GM23338 (cell line): Measurements from ENCODE around the gene GUCY1B1. TPM values are rescaled to one million over a fixed set of nuclear protein-coding genes. Genes with fewer than 3 reads are reported as not detected.

Experiments used
- ATAC-seq: fragments of 200-7000 bp; cut with Tn5 transposase; 3 replicates; pipeline ENCODE4 v1.9.1; 2020
- DNase-seq: peaks from one replicate; pipeline ENCODE4 v3.0.0-alpha.2; 2015; ENCODE audit warnings: low spot score
- H2AFZ ChIP-seq: fragments of 200-600 bp; sonication (generic); 2 replicates; pipeline ENCODE4 v1.8.0; 2016; ENCODE audit warnings: antibody characterized with exemption, mild to moderate bottlenecking, moderate library complexity
- H3F3A ChIP-seq: fragments of 200-600 bp; sonication (generic); replicated peaks from 2 replicates; pipeline ENCODE4 v1.8.0; 2017; ENCODE audit warnings: antibody characterized with exemption, mixed run types, low read depth
- H3K27ac ChIP-seq: fragments of 200-600 bp; sonication (generic); 2 replicates; pipeline ENCODE4 v1.6.1; 2016; ENCODE audit warnings: low read depth
- H3K27me3 ChIP-seq: fragments of 200-600 bp; sonication (generic); 2 replicates; pipeline ENCODE4 v1.8.0; 2016; ENCODE audit warnings: mild to moderate bottlenecking, mixed run types, moderate library complexity; ENCODE audit not compliant: insufficient read depth
- H3K36me3 ChIP-seq: fragments of 200-600 bp; sonication (generic); 2 replicates; pipeline ENCODE4 v1.8.0; 2016; ENCODE audit warnings: mild to moderate bottlenecking; ENCODE audit not compliant: insufficient read depth
- H3K4me1 ChIP-seq: fragments of 200-600 bp; sonication (generic); 2 replicates; pipeline ENCODE4 v1.8.0; 2016; ENCODE audit warnings: mild to moderate bottlenecking, moderate library complexity; ENCODE audit not compliant: insufficient read depth
- H3K4me2 ChIP-seq: fragments of 200-600 bp; sonication (generic); 2 replicates; pipeline ENCODE4 v1.7.1; 2017; ENCODE audit warnings: mixed run types
- H3K4me3 ChIP-seq: fragments of 200-600 bp; sonication (generic); 2 replicates; pipeline ENCODE4 v1.6.1; 2016; ENCODE audit warnings: mixed run types
- H3K79me2 ChIP-seq: fragments of 200-600 bp; sonication (generic); replicated peaks from 2 replicates; pipeline ENCODE4 v1.8.0; 2017; ENCODE audit warnings: mild to moderate bottlenecking; ENCODE audit not compliant: insufficient read depth
- H3K9me2 ChIP-seq: fragments of 200-600 bp; sonication (generic); 2 replicates; pipeline ENCODE4 v1.8.0; 2017; ENCODE audit not compliant: insufficient read depth
- H4K20me1 ChIP-seq: fragments of 200-600 bp; sonication (generic); replicated peaks from 2 replicates; pipeline ENCODE4 v1.8.0; 2017; ENCODE audit warnings: mild to moderate bottlenecking; ENCODE audit not compliant: insufficient read depth
- H3K27ac Mint-ChIP-seq: 2 replicates; pipeline ENCODE4 v1.8.0; 2020; ENCODE audit warnings: inconsistent platforms, mild to moderate bottlenecking, moderate library complexity, mixed read lengths
- H3K27me3 Mint-ChIP-seq: 3 replicates; pipeline ENCODE4 v1.8.0; 2022; ENCODE audit warnings: low read depth, mild to moderate bottlenecking, moderate library complexity, mixed read lengths, inconsistent platforms; ENCODE audit not compliant: insufficient read depth, poor library complexity
- H3K36me3 Mint-ChIP-seq: 3 replicates; pipeline ENCODE4 v1.8.0; 2021; ENCODE audit warnings: low read depth, mild to moderate bottlenecking, inconsistent platforms, moderate library complexity, mixed read lengths
- H3K4me1 Mint-ChIP-seq: 3 replicates; pipeline ENCODE4 v1.8.0; 2020; ENCODE audit warnings: mild to moderate bottlenecking, inconsistent platforms, mixed read lengths
- H3K4me3 Mint-ChIP-seq: 3 replicates; pipeline ENCODE4 v1.8.0; 2021; ENCODE audit warnings: moderate library complexity, mild to moderate bottlenecking, inconsistent platforms, mixed read lengths
- H3K9me3 Mint-ChIP-seq: 3 replicates; pipeline ENCODE4 v1.8.0; 2020; ENCODE audit warnings: moderate library complexity, mild to moderate bottlenecking, inconsistent platforms, mixed read lengths
- CREB1 ChIP-seq: fragments of 250-450 bp; sonication (Bioruptor Pico); IDR thresholded peaks from 2 replicates; pipeline ENCODE4 v1.5.0; 2020; ENCODE audit warnings: low read depth, mild to moderate bottlenecking, moderate library complexity
- EZH2 ChIP-seq: fragments of 200-600 bp; sonication (generic); IDR thresholded peaks from one replicate; pipeline ENCODE4 v1.8.0; 2017; ENCODE audit warnings: antibody characterized with exemption, mild to moderate bottlenecking, low read depth; ENCODE audit not compliant: unreplicated experiment
- EZH2phosphoT487 ChIP-seq: fragments of 200-600 bp; sonication (generic); IDR thresholded peaks from one replicate; pipeline ENCODE4 v1.8.1; 2018; ENCODE audit warnings: antibody characterized with exemption; ENCODE audit not compliant: unreplicated experiment
- JUNB ChIP-seq: IDR thresholded peaks from one replicate; pipeline ENCODE4 v1.6.1; 2016; ENCODE audit warnings: antibody characterized with exemption; ENCODE audit not compliant: unreplicated experiment
- NANOG ChIP-seq: IDR thresholded peaks from 2 replicates; pipeline ENCODE4 v1.6.1; 2016; ENCODE audit warnings: antibody characterized with exemption, borderline replicate concordance
- POLR2AphosphoS5 ChIP-seq: IDR thresholded peaks from 2 replicates; pipeline ENCODE4 v1.6.1; 2016; ENCODE audit warnings: antibody characterized with exemption, low read depth
- STAT1 ChIP-seq: IDR thresholded peaks from one replicate; pipeline ENCODE4 v1.6.1; 2016; ENCODE audit warnings: antibody characterized with exemption; ENCODE audit not compliant: unreplicated experiment
- ZNF114 ChIP-seq: fragments of 250-450 bp; sonication (Bioruptor Pico); IDR thresholded peaks from 2 replicates; pipeline ENCODE4 v1.5.0; 2020; ENCODE audit warnings: mild to moderate bottlenecking, moderate library complexity
- ZNF331 ChIP-seq: fragments of 250-450 bp; sonication (Bioruptor Pico); IDR thresholded peaks from 2 replicates; pipeline ENCODE4 v1.5.0; 2020; ENCODE audit warnings: low read depth, mild to moderate bottlenecking, moderate library complexity
- polyA plus RNA-seq: library from polyadenylated mRNA; unstranded; fragments of >200 nt; fragmentation: Nextera tagmentation; extraction: Ambion mirVana; gene quantifications from 2 replicates; pipeline ENCODE4 v1.2.1, GENCODE V29; 2016
- total RNA-seq: library from RNA; depleted of rRNA; stranded (reverse); fragments of >200 nt; shearing (Covaris generic); gene quantifications from 2 replicates; pipeline ENCODE4 v1.2.3, GENCODE V29; 2014
- TF ChIP-seq, protein P1 (sequence below): fragments of 250-450 bp; sonication (Bioruptor Pico); IDR thresholded peaks from 2 replicates; pipeline ENCODE4 v1.5.0; 2020; ENCODE audit warnings: mild to moderate bottlenecking, moderate library complexity
- TF ChIP-seq, protein P2 (sequence below): IDR thresholded peaks from 2 replicates; pipeline ENCODE4 v1.6.1; 2016; ENCODE audit warnings: antibody characterized with exemption
- TF ChIP-seq, protein P3 (sequence below): IDR thresholded peaks from one replicate; pipeline ENCODE4 v1.6.1; 2018; ENCODE audit warnings: antibody characterized with exemption; ENCODE audit not compliant: unreplicated experiment
- TF ChIP-seq, protein P4 (sequence below), 2 experiments: fragments of 200-600 bp in 1 of 2; sonication (generic) in 1 of 2; conservative IDR thresholded peaks; 2 replicates each; pipeline versions ENCODE4 v1.5.1 to v1.6.1; 2016 to 2017; ENCODE audit warnings: antibody characterized with exemption in 2 of 2, low read depth in 2 of 2, mild to moderate bottlenecking in 2 of 2, moderate library complexity in 1 of 2

The GUCY1B1 gene
- total and polyA plus RNA-seq, 2 experiments from 2014 or later: 2.6 to 4.3 TPM

DNA sequence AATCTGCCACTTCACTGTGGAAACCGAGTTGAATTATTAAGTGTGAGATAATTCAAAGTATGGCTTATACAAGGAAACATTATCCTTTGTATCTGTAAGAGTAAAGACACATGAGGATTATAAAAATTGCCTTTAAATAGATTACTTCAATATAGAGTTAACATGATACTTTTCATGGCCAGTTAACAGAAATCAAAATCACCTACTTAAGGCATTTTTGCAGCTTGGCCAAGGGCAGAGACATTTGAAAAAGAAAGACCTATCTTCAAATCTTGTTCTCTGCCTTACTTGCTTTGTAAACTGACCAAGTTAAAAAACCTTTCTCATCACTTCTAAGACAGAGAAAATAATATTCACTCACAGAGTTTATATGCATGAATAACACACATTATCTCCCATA, 44.9 kb upstream of the GUCY1B1 start:
- DNase-seq (no peak), ATAC-seq (no peak)
- H3K4me3 Mint-ChIP-seq: no peak overlapping the region
- no peaks in the 10 kb centered on the region for H4K20me1 ChIP-seq
- peaks cover 5% of the 10 kb centered on the region for H3K9me2 ChIP-seq
- no peaks in the 10 kb centered on the region for H3K36me3 Mint-ChIP-seq
- H3K27ac Mint-ChIP-seq: no peak overlapping the region
- no peak for TF ChIP-seq ZNF331 (CRISPR knock-in tag)
- no peak for TF ChIP-seq EZH2
- TF ChIP-seq, protein P1, sequence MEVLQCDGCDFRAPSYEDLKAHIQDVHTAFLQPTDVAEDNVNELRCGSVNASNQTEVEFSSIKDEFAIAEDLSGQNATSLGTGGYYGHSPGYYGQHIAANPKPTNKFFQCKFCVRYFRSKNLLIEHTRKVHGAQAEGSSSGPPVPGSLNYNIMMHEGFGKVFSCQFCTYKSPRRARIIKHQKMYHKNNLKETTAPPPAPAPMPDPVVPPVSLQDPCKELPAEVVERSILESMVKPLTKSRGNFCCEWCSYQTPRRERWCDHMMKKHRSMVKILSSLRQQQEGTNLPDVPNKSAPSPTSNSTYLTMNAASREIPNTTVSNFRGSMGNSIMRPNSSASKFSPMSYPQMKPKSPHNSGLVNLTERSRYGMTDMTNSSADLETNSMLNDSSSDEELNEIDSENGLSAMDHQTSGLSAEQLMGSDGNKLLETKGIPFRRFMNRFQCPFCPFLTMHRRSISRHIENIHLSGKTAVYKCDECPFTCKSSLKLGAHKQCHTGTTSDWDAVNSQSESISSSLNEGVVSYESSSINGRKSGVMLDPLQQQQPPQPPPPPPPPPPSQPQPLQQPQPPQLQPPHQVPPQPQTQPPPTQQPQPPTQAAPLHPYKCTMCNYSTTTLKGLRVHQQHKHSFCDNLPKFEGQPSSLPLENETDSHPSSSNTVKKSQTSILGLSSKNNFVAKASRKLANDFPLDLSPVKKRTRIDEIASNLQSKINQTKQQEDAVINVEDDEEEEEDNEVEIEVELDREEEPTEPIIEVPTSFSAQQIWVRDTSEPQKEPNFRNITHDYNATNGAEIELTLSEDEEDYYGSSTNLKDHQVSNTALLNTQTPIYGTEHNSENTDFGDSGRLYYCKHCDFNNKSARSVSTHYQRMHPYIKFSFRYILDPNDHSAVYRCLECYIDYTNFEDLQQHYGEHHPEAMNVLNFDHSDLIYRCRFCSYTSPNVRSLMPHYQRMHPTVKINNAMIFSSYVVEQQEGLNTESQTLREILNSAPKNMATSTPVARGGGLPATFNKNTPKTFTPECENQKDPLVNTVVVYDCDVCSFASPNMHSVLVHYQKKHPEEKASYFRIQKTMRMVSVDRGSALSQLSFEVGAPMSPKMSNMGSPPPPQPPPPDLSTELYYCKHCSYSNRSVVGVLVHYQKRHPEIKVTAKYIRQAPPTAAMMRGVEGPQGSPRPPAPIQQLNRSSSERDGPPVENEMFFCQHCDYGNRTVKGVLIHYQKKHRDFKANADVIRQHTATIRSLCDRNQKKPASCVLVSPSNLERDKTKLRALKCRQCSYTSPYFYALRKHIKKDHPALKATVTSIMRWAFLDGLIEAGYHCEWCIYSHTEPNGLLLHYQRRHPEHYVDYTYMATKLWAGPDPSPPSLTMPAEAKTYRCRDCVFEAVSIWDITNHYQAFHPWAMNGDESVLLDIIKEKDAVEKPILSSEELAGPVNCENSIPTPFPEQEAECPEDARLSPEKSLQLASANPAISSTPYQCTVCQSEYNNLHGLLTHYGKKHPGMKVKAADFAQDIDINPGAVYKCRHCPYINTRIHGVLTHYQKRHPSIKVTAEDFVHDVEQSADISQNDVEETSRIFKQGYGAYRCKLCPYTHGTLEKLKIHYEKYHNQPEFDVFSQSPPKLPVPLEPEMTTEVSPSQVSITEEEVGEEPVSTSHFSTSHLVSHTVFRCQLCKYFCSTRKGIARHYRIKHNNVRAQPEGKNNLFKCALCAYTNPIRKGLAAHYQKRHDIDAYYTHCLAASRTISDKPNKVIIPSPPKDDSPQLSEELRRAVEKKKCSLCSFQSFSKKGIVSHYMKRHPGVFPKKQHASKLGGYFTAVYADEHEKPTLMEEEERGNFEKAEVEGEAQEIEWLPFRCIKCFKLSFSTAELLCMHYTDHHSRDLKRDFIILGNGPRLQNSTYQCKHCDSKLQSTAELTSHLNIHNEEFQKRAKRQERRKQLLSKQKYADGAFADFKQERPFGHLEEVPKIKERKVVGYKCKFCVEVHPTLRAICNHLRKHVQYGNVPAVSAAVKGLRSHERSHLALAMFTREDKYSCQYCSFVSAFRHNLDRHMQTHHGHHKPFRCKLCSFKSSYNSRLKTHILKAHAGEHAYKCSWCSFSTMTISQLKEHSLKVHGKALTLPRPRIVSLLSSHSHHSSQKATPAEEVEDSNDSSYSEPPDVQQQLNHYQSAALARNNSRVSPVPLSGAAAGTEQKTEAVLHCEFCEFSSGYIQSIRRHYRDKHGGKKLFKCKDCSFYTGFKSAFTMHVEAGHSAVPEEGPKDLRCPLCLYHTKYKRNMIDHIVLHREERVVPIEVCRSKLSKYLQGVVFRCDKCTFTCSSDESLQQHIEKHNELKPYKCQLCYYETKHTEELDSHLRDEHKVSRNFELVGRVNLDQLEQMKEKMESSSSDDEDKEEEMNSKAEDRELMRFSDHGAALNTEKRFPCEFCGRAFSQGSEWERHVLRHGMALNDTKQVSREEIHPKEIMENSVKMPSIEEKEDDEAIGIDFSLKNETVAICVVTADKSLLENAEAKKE: no peak
- no peak for TF ChIP-seq CREB1 (CRISPR knock-in tag)
- TF ChIP-seq NANOG: no peak
- TF ChIP-seq, protein P2, sequence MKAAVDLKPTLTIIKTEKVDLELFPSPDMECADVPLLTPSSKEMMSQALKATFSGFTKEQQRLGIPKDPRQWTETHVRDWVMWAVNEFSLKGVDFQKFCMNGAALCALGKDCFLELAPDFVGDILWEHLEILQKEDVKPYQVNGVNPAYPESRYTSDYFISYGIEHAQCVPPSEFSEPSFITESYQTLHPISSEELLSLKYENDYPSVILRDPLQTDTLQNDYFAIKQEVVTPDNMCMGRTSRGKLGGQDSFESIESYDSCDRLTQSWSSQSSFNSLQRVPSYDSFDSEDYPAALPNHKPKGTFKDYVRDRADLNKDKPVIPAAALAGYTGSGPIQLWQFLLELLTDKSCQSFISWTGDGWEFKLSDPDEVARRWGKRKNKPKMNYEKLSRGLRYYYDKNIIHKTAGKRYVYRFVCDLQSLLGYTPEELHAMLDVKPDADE: no peak
- TF ChIP-seq, protein P3, sequence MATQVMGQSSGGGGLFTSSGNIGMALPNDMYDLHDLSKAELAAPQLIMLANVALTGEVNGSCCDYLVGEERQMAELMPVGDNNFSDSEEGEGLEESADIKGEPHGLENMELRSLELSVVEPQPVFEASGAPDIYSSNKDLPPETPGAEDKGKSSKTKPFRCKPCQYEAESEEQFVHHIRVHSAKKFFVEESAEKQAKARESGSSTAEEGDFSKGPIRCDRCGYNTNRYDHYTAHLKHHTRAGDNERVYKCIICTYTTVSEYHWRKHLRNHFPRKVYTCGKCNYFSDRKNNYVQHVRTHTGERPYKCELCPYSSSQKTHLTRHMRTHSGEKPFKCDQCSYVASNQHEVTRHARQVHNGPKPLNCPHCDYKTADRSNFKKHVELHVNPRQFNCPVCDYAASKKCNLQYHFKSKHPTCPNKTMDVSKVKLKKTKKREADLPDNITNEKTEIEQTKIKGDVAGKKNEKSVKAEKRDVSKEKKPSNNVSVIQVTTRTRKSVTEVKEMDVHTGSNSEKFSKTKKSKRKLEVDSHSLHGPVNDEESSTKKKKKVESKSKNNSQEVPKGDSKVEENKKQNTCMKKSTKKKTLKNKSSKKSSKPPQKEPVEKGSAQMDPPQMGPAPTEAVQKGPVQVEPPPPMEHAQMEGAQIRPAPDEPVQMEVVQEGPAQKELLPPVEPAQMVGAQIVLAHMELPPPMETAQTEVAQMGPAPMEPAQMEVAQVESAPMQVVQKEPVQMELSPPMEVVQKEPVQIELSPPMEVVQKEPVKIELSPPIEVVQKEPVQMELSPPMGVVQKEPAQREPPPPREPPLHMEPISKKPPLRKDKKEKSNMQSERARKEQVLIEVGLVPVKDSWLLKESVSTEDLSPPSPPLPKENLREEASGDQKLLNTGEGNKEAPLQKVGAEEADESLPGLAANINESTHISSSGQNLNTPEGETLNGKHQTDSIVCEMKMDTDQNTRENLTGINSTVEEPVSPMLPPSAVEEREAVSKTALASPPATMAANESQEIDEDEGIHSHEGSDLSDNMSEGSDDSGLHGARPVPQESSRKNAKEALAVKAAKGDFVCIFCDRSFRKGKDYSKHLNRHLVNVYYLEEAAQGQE: no peak
- TF ChIP-seq STAT1: no peak
- TF ChIP-seq ZNF114 (CRISPR knock-in tag): no peak
- TF ChIP-seq, protein P4, sequence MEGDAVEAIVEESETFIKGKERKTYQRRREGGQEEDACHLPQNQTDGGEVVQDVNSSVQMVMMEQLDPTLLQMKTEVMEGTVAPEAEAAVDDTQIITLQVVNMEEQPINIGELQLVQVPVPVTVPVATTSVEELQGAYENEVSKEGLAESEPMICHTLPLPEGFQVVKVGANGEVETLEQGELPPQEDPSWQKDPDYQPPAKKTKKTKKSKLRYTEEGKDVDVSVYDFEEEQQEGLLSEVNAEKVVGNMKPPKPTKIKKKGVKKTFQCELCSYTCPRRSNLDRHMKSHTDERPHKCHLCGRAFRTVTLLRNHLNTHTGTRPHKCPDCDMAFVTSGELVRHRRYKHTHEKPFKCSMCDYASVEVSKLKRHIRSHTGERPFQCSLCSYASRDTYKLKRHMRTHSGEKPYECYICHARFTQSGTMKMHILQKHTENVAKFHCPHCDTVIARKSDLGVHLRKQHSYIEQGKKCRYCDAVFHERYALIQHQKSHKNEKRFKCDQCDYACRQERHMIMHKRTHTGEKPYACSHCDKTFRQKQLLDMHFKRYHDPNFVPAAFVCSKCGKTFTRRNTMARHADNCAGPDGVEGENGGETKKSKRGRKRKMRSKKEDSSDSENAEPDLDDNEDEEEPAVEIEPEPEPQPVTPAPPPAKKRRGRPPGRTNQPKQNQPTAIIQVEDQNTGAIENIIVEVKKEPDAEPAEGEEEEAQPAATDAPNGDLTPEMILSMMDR (conservative IDR thresholded peaks at IDR 0.05; ENCODE audit: low read depth in 2 of 2): no peak
- TF ChIP-seq EZH2phosphoT487: no peak
- no peak for TF ChIP-seq JUNB
- TF ChIP-seq POLR2AphosphoS5: no peak
- H3K9me3 Mint-ChIP-seq: no peaks in the 10 kb centered on the region
- no peak overlapping the region for H2AFZ ChIP-seq
- no peaks in the 10 kb centered on the region for H3K4me1 Mint-ChIP-seq
- H3F3A ChIP-seq: no peaks in the 10 kb centered on the region
- H3K36me3 ChIP-seq: no peaks in the 10 kb centered on the region
- H3K79me2 ChIP-seq: no peaks in the 10 kb centered on the region
- no peak overlapping the region for H3K4me3 ChIP-seq
- H3K27ac ChIP-seq: no peak overlapping the region
- H3K4me2 ChIP-seq: no peak overlapping the region
- peaks cover 5% of the 10 kb centered on the region for H3K27me3 Mint-ChIP-seq
- no peaks in the 10 kb centered on the region for H3K4me1 ChIP-seq
- H3K27me3 ChIP-seq: no peaks in the 10 kb centered on the region
